IMR-90 (cell line): ENCODE measurements around the gene H6PD. TPM values are rescaled to one million over a fixed set of nuclear protein-coding genes. Genes with fewer than 3 reads are reported as not detected.

Source experiments
- ATAC-seq: fragments of 200-7000 bp; cut with Tn5 transposase; 2 replicates; pipeline ENCODE4 v1.9.1; 2020; ENCODE audit warnings: low read depth, mild to moderate bottlenecking, moderate library complexity
- BruUV-seq: library from RNA; stranded (reverse); fragments of 400-500 nt; replicated peaks from 2 replicates; lab custom pipeline; 2021; lab: Mats Ljungman, UMichigan
- CTCF ChIA-PET: fragments of 300-600 bp; formaldehyde crosslinking; extraction: SDS; loops from one replicate; lab custom pipeline; 2021; ENCODE audit warnings: antibody characterized with exemption; lab: Yijun Ruan, JAX
- POLR2A ChIA-PET: fragments of 300-600 bp; sonication (Branson Sonifier 250); formaldehyde crosslinking; loops from one replicate; lab custom pipeline; 2022; ENCODE audit warnings: antibody characterized with exemption; ENCODE audit not compliant: unreplicated experiment; lab: Charles Lee
- DNase-seq: peaks from one replicate; pipeline ENCODE4 v3.0.0; 2013
- H2AFZ ChIP-seq: replicated peaks from 2 replicates; pipeline ENCODE3; 2013; ENCODE audit warnings: low read length, mild to moderate bottlenecking; ENCODE audit not compliant: poor library complexity
- H2AK5ac ChIP-seq: 2 replicates; pipeline ENCODE4 v1.6.1; 2013; ENCODE audit warnings: low read depth, low read length, inconsistent platforms
- H2AK9ac ChIP-seq: replicated peaks from 2 replicates; pipeline ENCODE3; 2013; ENCODE audit warnings: mild to moderate bottlenecking, low read depth, low read length, moderate library complexity; ENCODE audit not compliant: poor library complexity
- H2BK120ac ChIP-seq: 2 replicates; pipeline ENCODE4 v1.6.1; 2013; ENCODE audit warnings: low read depth, low read length, inconsistent platforms
- H2BK15ac ChIP-seq: 3 replicates; pipeline ENCODE4 v1.6.1; 2013; ENCODE audit warnings: low read depth, low read length, inconsistent platforms
- H2BK20ac ChIP-seq: 2 replicates; pipeline ENCODE4 v1.6.1; 2013; ENCODE audit warnings: low read depth, mild to moderate bottlenecking, inconsistent platforms, low read length, moderate library complexity
- H2BK5ac ChIP-seq: 2 replicates; pipeline ENCODE4 v1.6.1; 2013; ENCODE audit warnings: mild to moderate bottlenecking, low read depth, low read length, inconsistent platforms; ENCODE audit not compliant: poor library complexity, severe bottlenecking
- H3K14ac ChIP-seq: replicated peaks from 2 replicates; pipeline ENCODE4 v1.6.1; 2013; ENCODE audit warnings: low read depth, low read length, inconsistent platforms
- H3K18ac ChIP-seq: 2 replicates; pipeline ENCODE4 v1.6.1; 2013; ENCODE audit warnings: low read depth, low read length, control low read depth
- H3K23ac ChIP-seq: 2 replicates; pipeline ENCODE4 v1.6.1; 2013; ENCODE audit warnings: low read depth, low read length, inconsistent platforms
- H3K27ac ChIP-seq: 2 replicates; pipeline ENCODE4 v1.5.1; 2013; ENCODE audit warnings: mild to moderate bottlenecking, control low read depth, low read length; ENCODE audit not compliant: insufficient read depth
- H3K27me3 ChIP-seq: 2 replicates; pipeline ENCODE4 v1.6.1; 2013; ENCODE audit warnings: low read length; ENCODE audit not compliant: control insufficient read depth, insufficient read depth
- H3K36me3 ChIP-seq: 2 replicates; pipeline ENCODE4 v1.6.1; 2013; ENCODE audit warnings: low read length, mixed read lengths; ENCODE audit not compliant: control insufficient read depth, insufficient read depth
- H3K4ac ChIP-seq: 2 replicates; pipeline ENCODE4 v1.6.1; 2013; ENCODE audit warnings: low read depth, low read length, inconsistent platforms
- H3K4me1 ChIP-seq: 2 replicates; pipeline ENCODE4 v1.6.1; 2013; ENCODE audit warnings: low read length, mixed read lengths; ENCODE audit not compliant: control insufficient read depth, insufficient read depth
- H3K4me2 ChIP-seq: 2 replicates; pipeline ENCODE4 v1.6.1; 2013; ENCODE audit warnings: low read depth, mild to moderate bottlenecking, control low read depth, low read length, moderate library complexity
- H3K4me3 ChIP-seq: 2 replicates; pipeline ENCODE4 v1.5.1; 2013; ENCODE audit warnings: low read depth, mild to moderate bottlenecking, control low read depth, low read length, moderate library complexity; ENCODE audit not compliant: insufficient read depth
- H3K56ac ChIP-seq: 2 replicates; pipeline ENCODE4 v1.6.1; 2013; ENCODE audit warnings: low read length, inconsistent platforms; ENCODE audit not compliant: insufficient read depth; ENCODE audit errors: extremely low read depth
- H3K79me1 ChIP-seq, 2 experiments: 2 replicates each; pipeline ENCODE4 v1.6.1; 2013; ENCODE audit warnings: low read length in 2 of 2, inconsistent platforms in 1 of 2, low read depth in 1 of 2
- H3K9ac ChIP-seq: 2 replicates; pipeline ENCODE4 v1.6.1; 2013; ENCODE audit warnings: low read depth, low read length, control low read depth
- H3K9me1 ChIP-seq: 2 replicates; pipeline ENCODE4 v1.6.1; 2013; ENCODE audit warnings: low read length, inconsistent platforms; ENCODE audit not compliant: insufficient read depth
- H3K9me3 ChIP-seq: 2 replicates; pipeline ENCODE4 v1.6.1; 2013; ENCODE audit warnings: low read length; ENCODE audit not compliant: control insufficient read depth, insufficient read depth
- H4K20me1 ChIP-seq: 2 replicates; pipeline ENCODE4 v1.6.1; 2013; ENCODE audit warnings: low read length, inconsistent platforms; ENCODE audit not compliant: insufficient read depth
- H4K5ac ChIP-seq: 2 replicates; pipeline ENCODE4 v1.6.1; 2013; ENCODE audit warnings: mild to moderate bottlenecking, low read depth, low read length, control low read depth
- H4K8ac ChIP-seq, 2 experiments: 2 replicates each; pipeline ENCODE4 v1.6.1; 2013; ENCODE audit warnings: low read depth in 2 of 2, low read length in 2 of 2, control low read depth in 1 of 2, inconsistent platforms in 1 of 2
- H4K91ac ChIP-seq: 2 replicates; pipeline ENCODE4 v1.6.1; 2013; ENCODE audit warnings: low read depth, low read length, inconsistent platforms; ENCODE audit not compliant: insufficient read depth
- BHLHE40 ChIP-seq: fragments of 150-350 bp; IDR thresholded peaks from 2 replicates; pipeline ENCODE4 v1.6.1; 2016; ENCODE audit warnings: mild to moderate bottlenecking, low read depth, low read length
- CEBPB ChIP-seq: IDR thresholded peaks from 2 replicates; pipeline ENCODE4 v1.6.1; 2012; ENCODE audit warnings: low read depth, low read length, improper control_type of control experiment
- CHD1 ChIP-seq: IDR thresholded peaks from 2 replicates; pipeline ENCODE4 v1.6.1; 2012; ENCODE audit warnings: low read depth, low read length, improper control_type of control experiment
- CTCF ChIP-seq: conservative IDR thresholded peaks from 2 replicates; pipeline ENCODE4 v1.5.1; 2012; ENCODE audit warnings: mild to moderate bottlenecking, low read depth, low read length, improper control_type of control experiment
- ELK1 ChIP-seq: fragments of 150-350 bp; IDR thresholded peaks from 2 replicates; pipeline ENCODE4 v1.6.1; 2016; ENCODE audit warnings: low read depth, mild to moderate bottlenecking, low read length, moderate library complexity, borderline replicate concordance
- FOS ChIP-seq: fragments of 150-350 bp; IDR thresholded peaks from 2 replicates; pipeline ENCODE4 v1.6.1; 2016; ENCODE audit warnings: low read depth, low read length
- MAFK ChIP-seq: IDR thresholded peaks from 2 replicates; pipeline ENCODE4 v1.6.1; 2012; ENCODE audit warnings: low read depth, low read length, improper control_type of control experiment
- MAZ ChIP-seq: IDR thresholded peaks from 2 replicates; pipeline ENCODE4 v1.6.1; 2012; ENCODE audit warnings: low read depth, mild to moderate bottlenecking, low read length, improper control_type of control experiment, moderate library complexity, borderline replicate concordance
- MXI1 ChIP-seq: IDR thresholded peaks from 2 replicates; pipeline ENCODE4 v1.6.1; 2012; ENCODE audit warnings: low read depth, mild to moderate bottlenecking, low read length, moderate library complexity, borderline replicate concordance
- NFE2L2 ChIP-seq: fragments of 150-350 bp; IDR thresholded peaks from 2 replicates; pipeline ENCODE4 v1.6.1; 2016; ENCODE audit warnings: low read depth, mild to moderate bottlenecking, low read length
- RAD21 ChIP-seq: IDR thresholded peaks from 2 replicates; pipeline ENCODE4 v1.6.1; 2012; ENCODE audit warnings: low read length, improper control_type of control experiment
- RCOR1 ChIP-seq: IDR thresholded peaks from 2 replicates; pipeline ENCODE4 v1.6.1; 2012; ENCODE audit warnings: mild to moderate bottlenecking, low read length, improper control_type of control experiment; ENCODE audit not compliant: insufficient replicate concordance
- RFX5 ChIP-seq: IDR thresholded peaks from 2 replicates; pipeline ENCODE4 v1.8.0; 2012; ENCODE audit warnings: low read depth, mild to moderate bottlenecking, low read length, moderate library complexity
- SMC3 ChIP-seq: fragments of 150-350 bp; IDR thresholded peaks from 2 replicates; pipeline ENCODE4 v1.6.1; 2016; ENCODE audit warnings: low read depth, mild to moderate bottlenecking, antibody characterized with exemption, low read length, moderate library complexity
- USF2 ChIP-seq: fragments of 150-350 bp; IDR thresholded peaks from 2 replicates; pipeline ENCODE4 v1.6.1; 2017; ENCODE audit warnings: mild to moderate bottlenecking, antibody characterized with exemption, low read length, low read depth
- WGBS, 2 experiments: methylation state at CpG; one replicate each; pipeline versions ENCODE4 v1.1.5 to v1.1.7; 2013; ENCODE audit warnings: missing lambda C conversion rate in 2 of 2; ENCODE audit not compliant: insufficient read length in 1 of 2; ENCODE audit errors: extremely low coverage in 2 of 2; 5-methylcytosine and 5-hydroxymethylcytosine counted together
- dilution Hi-C: fragments of 300-500 bp; cut with HindIII; formaldehyde crosslinking; loops from one replicate; pipeline ENCODE4 v1.14.3; 2018; ENCODE audit warnings: low sequenced_read_pairs; ENCODE audit not compliant: unreplicated experiment
- in situ Hi-C: fragments of 300-500 bp; cut with MboI; formaldehyde crosslinking; loops from 3 replicates; pipeline ENCODE4 v1.14.3; 2019; ENCODE audit warnings: low sequenced_read_pairs, inconsistent platforms, mixed read lengths
- intact Hi-C: fragments of 100-400 bp; cut with micrococcal nuclease; formaldehyde crosslinking; loops from 2 replicates; pipeline ENCODE4 v1.10.0; 2022
- polyA plus RNA-seq, 3 experiments: library from polyadenylated mRNA; depleted of rRNA; stranded (reverse); fragments of >200 nt; gene quantifications; 2 replicates each; pipeline ENCODE4 v1.2.3, GENCODE V29; 2012; ENCODE audit warnings: low replicate concordance in 1 of 3
- total RNA-seq: library from RNA; depleted of rRNA; stranded (reverse); fragments of >200 nt; gene quantifications from 2 replicates; pipeline ENCODE4 v1.2.3, GENCODE V29; 2012

The H6PD gene
- total and polyA plus RNA-seq, 2 of the 4 experiments (the other 2 are of a cell fraction), result 9.3 to 22.1 TPM

DNA sequence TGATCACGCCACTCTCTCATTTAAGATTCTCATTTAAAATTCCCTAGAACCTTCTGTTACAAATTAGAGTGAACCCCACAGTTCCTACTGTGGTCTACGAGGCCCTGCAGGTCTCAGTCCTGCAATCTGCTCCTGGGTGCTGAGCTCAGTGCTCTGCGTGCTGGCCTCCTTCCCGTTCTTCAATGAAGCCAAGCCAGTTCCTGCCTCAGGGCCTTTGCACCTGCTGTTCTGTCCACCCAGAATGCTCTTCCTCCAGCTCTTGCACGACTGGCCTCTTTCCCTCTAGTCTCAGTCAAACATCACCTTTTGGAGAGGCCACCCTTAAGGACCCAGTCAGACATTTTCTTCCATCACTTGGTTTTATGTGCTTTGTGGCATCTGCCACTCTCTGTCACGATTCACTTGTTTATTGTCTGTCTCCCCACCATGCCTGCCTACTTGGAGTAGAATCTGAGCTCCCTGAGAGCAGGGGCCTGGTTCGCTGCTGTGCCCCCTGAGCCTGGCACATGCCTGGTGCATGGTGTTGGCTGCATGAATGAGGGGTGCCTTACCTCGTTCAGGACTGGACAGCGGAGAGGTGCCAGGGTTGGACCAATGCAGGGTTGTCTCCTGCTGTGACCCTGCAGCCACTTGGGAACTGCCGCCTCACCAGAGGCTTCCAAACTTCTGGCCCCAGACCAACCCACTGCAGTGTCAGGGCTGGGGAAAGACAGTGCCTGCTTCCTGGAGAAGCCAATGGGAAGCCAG lies 9.7 kb upstream of the H6PD start:
- no peak overlapping the region for H2AK5ac ChIP-seq
- no peaks in the 10 kb centered on the region for H3K4me1 ChIP-seq
- H3K9ac ChIP-seq, result no peak overlapping the region
- in situ Hi-C loops (no loop called here), intact Hi-C loops (no loop called here), dilution Hi-C loops (no loop called here)
- H3K4ac ChIP-seq, result no peak overlapping the region
- H3K23ac ChIP-seq, result no peak overlapping the region
- no peak overlapping the region for H4K8ac ChIP-seq
- ChIA-PET POLR2A (no interaction called here), CTCF (interaction anchor here (1.5 kb wide), 1 partner anchor 10 kb away, joined by 4 read pairs; the partner anchor contains the start of gene H6PD)
- H3K27ac ChIP-seq, result no peak overlapping the region
- no peaks in the 10 kb centered on the region; the same call in 1 of the 2 replicates for H3K9me1 ChIP-seq
- 0 out of 2 replicates have a peak, but pooled peaks cover 2% of the 10 kb centered on the region for H3K9me3 ChIP-seq
- peaks cover 3% of the 10 kb centered on the region; the same call in 1 of the 2 replicates for H3K27me3 ChIP-seq
- DNase-seq (no peak), ATAC-seq (no peak)
- no peak overlapping the region for H3K14ac ChIP-seq
- H4K91ac ChIP-seq, result no peak overlapping the region
- no peak overlapping the region for H3K56ac ChIP-seq
- H2BK15ac ChIP-seq, result no peak overlapping the region
- no peak overlapping the region for H2AFZ ChIP-seq
- H2BK120ac ChIP-seq, result no peak overlapping the region
- H3K4me2 ChIP-seq, result no peak overlapping the region
- BruUV-seq, result no TSS peak
- H2BK5ac ChIP-seq, result no peak overlapping the region
- no peaks in the 10 kb centered on the region for H4K20me1 ChIP-seq
- 86% methylated on average over 4 of the region's 10 CpGs; no CpG with 5 or more reads in 1 of the 2 experiments for WGBS, 2 experiments
- H2BK20ac ChIP-seq, result no peak overlapping the region
- H3K4me3 ChIP-seq, result no peak overlapping the region
- no peaks in the 10 kb centered on the region for H3K79me1 ChIP-seq
- H3K18ac ChIP-seq, result no peak overlapping the region
- no peak overlapping the region for H4K5ac ChIP-seq
- H3K36me3 ChIP-seq, result no peaks in the 10 kb centered on the region
- H2AK9ac ChIP-seq, result no peak overlapping the region
- TF ChIP-seq SMC3, result no peak
- TF ChIP-seq CEBPB, result no peak
- TF ChIP-seq NFE2L2, result no peak
- TF ChIP-seq USF2, result no peak
- no peak for TF ChIP-seq ELK1
- TF ChIP-seq FOS, result no peak
- TF ChIP-seq RAD21, result no peak
- TF ChIP-seq RCOR1, result no peak
- TF ChIP-seq MAFK, result no peak
- TF ChIP-seq MAZ, result no peak
- TF ChIP-seq CHD1, result no peak
- TF ChIP-seq BHLHE40, result no peak
- TF ChIP-seq MXI1, result no peak
- TF ChIP-seq RFX5, result no peak
- no peak for TF ChIP-seq CTCF
